Esophagus squamous epithelium (tissue), 5 donors: ENCODE measurements around the gene ZNF648. TPM values are rescaled to one million over a fixed set of nuclear protein-coding genes. Genes with fewer than 3 reads are reported as not detected.

Source experiments
- DNase-seq: peaks from one replicate; lab custom pipeline; 2025; lab: John Stamatoyannopoulos, UW
- H3K27ac ChIP-seq, 4 donors: fragments of 200-600 bp; sonication (generic); one replicate each; pipeline ENCODE4 v1.5.1; 2016 to 2019; ENCODE audit warnings: mild to moderate bottlenecking in 1 of 4
- H3K27me3 ChIP-seq, 4 donors: fragments of 200-600 bp; sonication (generic); 1 replicate in 3 of 4; 2 replicates in 1 of 4; pipeline versions ENCODE4 v1.5.1 to v1.6.0; 2017 to 2021; ENCODE audit warnings: antibody characterized with exemption in 1 of 4
- H3K36me3 ChIP-seq, 3 donors: fragments of 200-600 bp; sonication (generic); one replicate each; pipeline ENCODE4 v1.5.1; 2016 to 2019
- H3K4me1 ChIP-seq, 3 donors: fragments of 200-600 bp; sonication (generic); one replicate each; pipeline ENCODE4 v1.5.1; 2017 to 2019
- H3K4me3 ChIP-seq, 4 donors: fragments of 200-600 bp; sonication (generic); 1 replicate in 3 of 4; 2 replicates in 1 of 4; pipeline ENCODE4 v1.5.1; 2016 to 2019; ENCODE audit warnings: mild to moderate bottlenecking in 2 of 4, moderate library complexity in 1 of 4
- H3K9me3 ChIP-seq, 3 donors: fragments of 200-600 bp; sonication (generic); one replicate each; pipeline ENCODE4 v1.5.1; 2016 to 2019
- POLR2A ChIP-seq, 4 donors: fragments of 450-650 bp; IDR thresholded peaks; one replicate each; pipeline ENCODE4 v1.6.1; 2017; ENCODE audit warnings: antibody characterized with exemption in 4 of 4, mild to moderate bottlenecking in 4 of 4, moderate library complexity in 3 of 4
- WGBS, 2 donors: methylation state at CpG; one replicate each; pipeline ENCODE4 v1.1.5; 2018; 5-methylcytosine and 5-hydroxymethylcytosine counted together
- intact Hi-C: fragments of 100-400 bp; cut with DNase I; formaldehyde crosslinking; loops from one replicate; pipeline ENCODE4 v1.15.0; 2022
- total RNA-seq, 4 donors: library from RNA; depleted of rRNA; stranded (reverse); fragments of >200 nt; gene quantifications; one replicate each; pipeline ENCODE4 v1.1.0, GENCODE V29; 2016
- TF ChIP-seq, protein P1 (sequence below), 6 experiments: fragments of 450-650 bp in 4 of 6; fragments of 200-600 bp in 2 of 6; sonication (generic) in 2 of 6; IDR thresholded peaks; one replicate each; pipeline ENCODE4 v1.5.1; 2016 to 2019; ENCODE audit warnings: antibody characterized with exemption in 6 of 6, mild to moderate bottlenecking in 4 of 6, moderate library complexity in 4 of 6
- donor health status: DM: yes; HTN: yes; CAD: no.

ZNF648 gene
- total RNA-seq, 4 donors from 2014 or later = under 0.01 TPM; not detected in 3

GRCh38 chr1:182086136-182086535 is 24.6 kb upstream of the ZNF648 start:
- H3K4me1 ChIP-seq = peaks cover 14 to 52% (median 21%) of the 10 kb centered on the region in 3 donors
- no peak overlapping the region for H3K4me3 ChIP-seq
- H3K36me3 ChIP-seq = no peaks in the 10 kb centered on the region
- intact Hi-C loops = loop anchor here (5.0 to 10.0 kb wide), 3 partner anchors 311 to 699 kb away; partner anchors contain the start of gene NPL
- no peaks in the 10 kb centered on the region for H3K27me3 ChIP-seq
- no peak for DNase-seq
- WGBS, 2 donors = 73 to 80% methylated on average over 1 to 5 of the region's 8 CpGs
- no peaks in the 10 kb centered on the region for H3K9me3 ChIP-seq
- TF ChIP-seq POLR2A (IDR thresholded peaks at IDR 0.05) = no peak
- TF ChIP-seq, protein P1, sequence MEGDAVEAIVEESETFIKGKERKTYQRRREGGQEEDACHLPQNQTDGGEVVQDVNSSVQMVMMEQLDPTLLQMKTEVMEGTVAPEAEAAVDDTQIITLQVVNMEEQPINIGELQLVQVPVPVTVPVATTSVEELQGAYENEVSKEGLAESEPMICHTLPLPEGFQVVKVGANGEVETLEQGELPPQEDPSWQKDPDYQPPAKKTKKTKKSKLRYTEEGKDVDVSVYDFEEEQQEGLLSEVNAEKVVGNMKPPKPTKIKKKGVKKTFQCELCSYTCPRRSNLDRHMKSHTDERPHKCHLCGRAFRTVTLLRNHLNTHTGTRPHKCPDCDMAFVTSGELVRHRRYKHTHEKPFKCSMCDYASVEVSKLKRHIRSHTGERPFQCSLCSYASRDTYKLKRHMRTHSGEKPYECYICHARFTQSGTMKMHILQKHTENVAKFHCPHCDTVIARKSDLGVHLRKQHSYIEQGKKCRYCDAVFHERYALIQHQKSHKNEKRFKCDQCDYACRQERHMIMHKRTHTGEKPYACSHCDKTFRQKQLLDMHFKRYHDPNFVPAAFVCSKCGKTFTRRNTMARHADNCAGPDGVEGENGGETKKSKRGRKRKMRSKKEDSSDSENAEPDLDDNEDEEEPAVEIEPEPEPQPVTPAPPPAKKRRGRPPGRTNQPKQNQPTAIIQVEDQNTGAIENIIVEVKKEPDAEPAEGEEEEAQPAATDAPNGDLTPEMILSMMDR (IDR thresholded peaks at IDR 0.05) = no peak
- peak overlapping the region in 2 of 4 donors; percentile 0 to 88 for H3K27ac ChIP-seq

DNA sequence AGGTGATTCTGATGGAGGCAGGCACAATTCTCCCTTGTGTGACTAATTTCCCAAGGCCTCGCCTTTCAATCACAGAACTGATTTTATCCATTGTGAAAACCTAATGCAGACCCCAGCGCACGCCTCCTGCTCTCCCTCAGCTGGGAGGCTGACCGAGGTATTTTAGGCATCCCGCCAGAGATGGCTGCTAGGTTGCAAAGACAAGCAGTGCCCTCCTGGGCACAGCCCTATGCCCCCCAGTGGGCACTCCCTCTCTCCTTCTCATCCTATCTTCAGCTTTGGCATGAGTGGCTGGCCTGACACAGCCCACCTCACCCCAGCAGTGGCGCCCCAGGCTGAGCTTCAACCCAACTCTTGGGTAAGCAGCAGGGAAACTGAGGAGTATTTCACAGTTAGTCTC is 24.2 kb upstream of the ZNF648 start:
- no peaks in the 10 kb centered on the region for H3K27me3 ChIP-seq
- H3K36me3 ChIP-seq = no peaks in the 10 kb centered on the region
- no peak overlapping the region for H3K4me3 ChIP-seq
- peak overlapping the region in 3 of 4 donors; percentile 0 to 88 (median 50) for H3K27ac ChIP-seq
- intact Hi-C loops = loop anchor here (5.0 to 10.0 kb wide), 3 partner anchors 312 to 699 kb away; partner anchors contain the start of gene NPL
- peaks cover 14 to 52% (median 21%) of the 10 kb centered on the region in 3 donors for H3K4me1 ChIP-seq
- TF ChIP-seq POLR2A (IDR thresholded peaks at IDR 0.05) = no peak
- TF ChIP-seq, protein P1 (IDR thresholded peaks at IDR 0.05) = no peak
- H3K9me3 ChIP-seq = no peaks in the 10 kb centered on the region
- WGBS, 2 donors = 93 to 100% methylated on average over 5 to 6 of the region's 6 CpGs
- no peak for DNase-seq

GRCh38 chr1:182084487-182085316 is 23.2 kb upstream of the ZNF648 start:
- peak overlapping the region; percentile 40 to 61 (median 53) for H3K27ac ChIP-seq
- no peaks in the 10 kb centered on the region for H3K36me3 ChIP-seq
- intact Hi-C loops = loop anchor here (5.0 to 10.0 kb wide), 3 partner anchors 313 to 700 kb away; partner anchors contain the start of gene NPL
- no peaks in the 10 kb centered on the region for H3K9me3 ChIP-seq
- H3K4me3 ChIP-seq = no peak overlapping the region
- TF ChIP-seq, protein P1 (IDR thresholded peaks at IDR 0.05) = peak; percentile 63 to 98 (median 96)
- no peak for TF ChIP-seq POLR2A (IDR thresholded peaks at IDR 0.05)
- no peaks in the 10 kb centered on the region for H3K27me3 ChIP-seq
- peak; percentile 26 for DNase-seq
- WGBS, 2 donors = 12 to 13% methylated on average over 7 to 8 of the region's 8 CpGs
- peaks cover 14 to 48% (median 21%) of the 10 kb centered on the region in 3 donors for H3K4me1 ChIP-seq

DNA sequence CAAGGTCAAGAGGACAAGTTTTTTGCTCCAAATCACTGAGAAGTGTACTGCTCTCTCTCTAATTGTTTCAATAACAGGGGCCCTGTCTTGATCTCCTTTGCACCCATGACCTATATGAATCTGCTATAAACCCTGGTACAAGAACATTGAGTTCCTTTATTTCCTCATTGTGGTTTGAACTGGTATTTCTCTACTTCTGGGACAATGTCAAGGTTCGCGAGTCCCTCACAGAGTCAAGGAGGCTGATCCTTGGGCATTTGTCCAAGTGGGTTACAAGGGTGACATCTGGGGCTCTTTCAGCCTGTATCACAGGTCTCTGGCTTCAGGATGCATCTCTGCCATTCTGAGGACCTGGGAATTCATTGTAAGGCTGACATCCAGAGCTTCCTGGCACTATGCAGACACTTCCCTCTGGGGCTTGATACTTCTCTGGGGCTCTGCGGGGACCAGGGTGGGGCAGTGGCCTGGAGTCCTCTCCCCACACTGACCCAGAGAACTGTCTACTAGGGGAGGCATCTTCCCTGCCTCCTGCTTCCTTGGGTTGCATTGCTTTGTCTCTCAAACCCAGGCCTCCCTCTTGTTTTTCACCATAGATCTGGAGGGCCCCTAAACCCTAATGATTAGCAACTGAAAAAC is 22.5 kb upstream of the ZNF648 start:
- Histone ChIP-seq H3K4me3 (no peak overlapping the region), H3K27me3 (no peaks in the 10 kb centered on the region), H3K36me3 (no peaks in the 10 kb centered on the region), H3K9me3 (no peaks in the 10 kb centered on the region), H3K27ac (peak overlapping the region in 3 of 4 donors; percentile 40 to 61 (median 50)), H3K4me1 (peaks cover 13 to 41% (median 20%) of the 10 kb centered on the region in 3 donors)
- WGBS, 2 donors = 45 to 51% methylated on average over 3 of the region's 3 CpGs
- TF ChIP-seq, protein P1 (IDR thresholded peaks at IDR 0.05) = no peak
- TF ChIP-seq POLR2A (IDR thresholded peaks at IDR 0.05) = no peak
- intact Hi-C loops = loop anchor here (10.0 kb wide), 2 partner anchors 511 to 701 kb away; partner anchors contain the start of gene NPL
- DNase-seq = no peak
